HG02642 (cell line): Measurements from ENCODE around the gene STRA6.

Experiments used
- ATAC-seq: cut with Tn5 transposase; IDR thresholded peaks from one replicate; pipeline ENCODE4 v1.9.1; 2021; ENCODE audit warnings: mild to moderate bottlenecking; ENCODE audit not compliant: unreplicated experiment, poor library complexity

The STRA6 gene

DNA sequence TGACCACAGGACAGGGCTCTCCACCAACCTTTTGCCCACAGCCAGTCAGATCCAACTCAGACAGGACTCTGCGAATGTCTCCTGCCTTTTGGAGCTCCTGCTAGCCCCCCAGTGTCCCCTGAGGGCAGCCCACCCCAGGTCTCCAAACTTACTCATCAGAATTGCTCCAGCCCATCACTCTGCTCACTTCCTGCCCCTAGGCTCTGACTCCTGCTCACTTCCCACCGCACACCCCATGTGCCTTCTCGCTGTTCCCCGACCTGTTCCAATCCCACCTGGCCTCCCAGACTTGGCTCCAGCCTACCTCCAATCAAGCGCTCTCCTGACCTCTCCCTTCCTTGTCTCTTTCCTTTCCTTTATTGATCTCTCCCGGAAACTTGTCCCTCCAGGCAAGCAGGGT lies 5.9 kb upstream of the STRA6 start:
- ATAC-seq: no peak

- ATAC-seq: no peak
These were observed 5.3 kb upstream of the STRA6 start for GRCh38 chr15:74207652-74208440.

DNA sequence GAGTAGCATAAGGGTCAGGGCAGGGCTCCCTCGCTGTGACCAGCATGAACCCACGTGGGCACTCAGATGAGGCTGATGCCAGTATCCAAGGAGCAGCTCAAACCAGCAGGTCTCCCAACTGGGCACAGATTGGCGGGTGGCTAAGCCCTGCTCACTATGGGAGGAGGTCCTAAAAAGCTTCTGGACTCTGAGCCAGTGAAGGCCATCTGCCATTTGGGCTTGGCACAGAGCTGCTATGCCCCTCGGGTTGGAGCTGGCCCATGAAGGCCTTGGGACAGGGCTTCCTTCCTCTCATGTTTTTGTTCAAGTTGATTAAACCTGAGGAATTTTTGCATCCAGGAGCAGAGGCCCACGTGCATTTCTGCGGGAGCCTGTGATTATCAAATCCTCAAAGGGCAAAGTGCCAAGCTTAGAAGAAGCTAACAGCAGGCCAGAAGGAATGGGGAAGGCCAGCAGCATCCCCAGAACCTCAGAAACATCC lies 4.3 kb upstream of the STRA6 start:
- no peak for ATAC-seq

- no peak for ATAC-seq
These were observed 3.0 kb upstream of the STRA6 start for GRCh38 chr15:74205582-74205947.

DNA sequence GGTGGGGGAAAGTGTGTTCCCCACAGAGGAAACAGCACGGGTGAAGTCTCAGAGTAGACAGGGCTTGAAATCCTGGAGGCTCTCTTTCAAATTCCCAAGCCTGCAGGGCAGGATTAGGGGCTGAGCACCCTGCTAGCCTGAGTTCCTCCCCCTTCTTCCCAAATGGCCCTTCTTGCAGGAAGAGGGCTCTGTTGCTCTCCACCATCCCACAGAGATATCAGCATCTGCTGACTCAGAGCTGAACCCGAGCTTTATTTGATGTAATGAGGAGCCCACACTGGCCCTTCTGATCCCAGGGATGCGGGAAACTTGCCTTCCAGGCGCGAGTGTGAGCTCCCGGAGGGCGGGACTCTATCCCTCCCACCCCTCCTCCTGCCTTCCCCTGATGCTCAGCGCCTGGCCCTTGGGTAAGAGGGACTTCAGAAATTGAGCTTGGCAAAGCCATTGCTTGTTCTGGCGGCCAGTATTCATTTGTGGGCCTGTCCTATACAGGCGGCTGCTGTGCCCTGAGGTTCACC lies 1.4 kb upstream of the STRA6 start:
- no peak for ATAC-seq

GRCh38 chr15:74201710-74202420 lies 722 bp downstream of the STRA6 start:
- no peak for ATAC-seq

DNA sequence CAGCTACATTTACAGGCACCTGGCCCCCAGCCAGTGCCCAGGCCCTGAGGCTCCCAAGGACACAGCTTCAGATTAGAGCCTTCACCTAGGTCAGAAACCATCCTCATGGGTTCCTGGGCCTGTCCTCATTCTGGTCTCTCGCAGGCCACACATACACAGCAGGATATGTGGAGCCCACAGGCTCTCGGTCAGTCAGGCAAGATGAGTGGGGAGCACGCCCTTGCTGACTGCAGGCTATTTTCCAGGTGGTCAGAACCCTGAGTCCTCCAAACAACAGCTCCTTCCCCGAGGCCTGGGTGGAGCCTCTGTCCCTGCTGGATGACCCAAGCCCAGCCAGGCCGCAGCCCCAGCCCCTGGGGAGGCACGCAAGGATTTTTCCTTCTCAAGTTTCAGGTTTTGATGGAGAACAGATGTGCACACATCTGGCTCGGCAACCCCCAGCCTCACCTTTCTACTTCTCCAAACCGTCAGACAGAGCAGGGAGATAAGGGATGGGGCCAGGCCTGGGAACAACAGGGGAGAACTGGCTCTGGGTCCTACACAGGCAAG lies 1.6 kb downstream of the STRA6 start:
- ATAC-seq: no peak

DNA sequence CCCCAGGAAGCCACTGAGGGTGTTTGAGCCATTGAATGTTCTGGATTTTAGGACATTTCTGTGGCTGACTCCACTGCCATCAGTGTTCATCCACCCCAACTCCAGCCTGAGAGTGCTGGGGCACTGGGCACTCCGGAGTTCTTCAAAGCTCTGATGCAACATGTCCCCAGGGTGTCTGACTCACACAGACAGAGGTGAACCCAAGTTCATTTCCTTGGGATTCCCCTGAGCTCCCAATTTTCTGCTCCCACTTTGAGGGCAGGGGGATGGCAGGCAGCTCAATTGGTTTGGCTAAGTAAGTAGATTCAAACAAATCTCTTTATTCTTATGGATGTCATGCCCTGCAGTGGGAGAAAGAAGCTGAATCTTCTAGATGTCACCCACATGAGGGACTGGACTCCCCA lies 2.2 kb downstream of the STRA6 start:
- no peak for ATAC-seq

DNA sequence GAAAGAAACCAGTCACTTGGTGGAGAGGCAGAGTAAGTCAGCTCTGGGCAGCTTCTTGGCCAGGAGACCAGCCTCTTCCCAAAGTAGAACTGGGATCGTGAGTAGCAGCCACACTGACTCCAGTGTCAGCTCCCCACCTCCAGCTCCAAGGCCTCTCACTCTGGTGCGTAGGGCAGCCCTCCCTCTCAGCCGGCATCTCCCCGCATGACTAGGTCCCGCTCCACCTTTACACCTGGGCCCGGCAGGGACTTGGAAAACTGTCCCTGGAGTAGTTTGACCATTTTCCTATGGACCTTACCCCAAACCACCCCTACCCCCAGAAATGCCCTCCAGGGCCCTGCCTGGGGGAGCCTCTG lies 3.3 kb downstream of the STRA6 start:
- no peak for ATAC-seq

- ATAC-seq: no peak
These were observed 5.2 kb downstream of the STRA6 start for GRCh38 chr15:74197176-74197965.

GRCh38 chr15:74196175-74196574 lies 6.4 kb downstream of the STRA6 start:
- ATAC-seq: no peak

DNA sequence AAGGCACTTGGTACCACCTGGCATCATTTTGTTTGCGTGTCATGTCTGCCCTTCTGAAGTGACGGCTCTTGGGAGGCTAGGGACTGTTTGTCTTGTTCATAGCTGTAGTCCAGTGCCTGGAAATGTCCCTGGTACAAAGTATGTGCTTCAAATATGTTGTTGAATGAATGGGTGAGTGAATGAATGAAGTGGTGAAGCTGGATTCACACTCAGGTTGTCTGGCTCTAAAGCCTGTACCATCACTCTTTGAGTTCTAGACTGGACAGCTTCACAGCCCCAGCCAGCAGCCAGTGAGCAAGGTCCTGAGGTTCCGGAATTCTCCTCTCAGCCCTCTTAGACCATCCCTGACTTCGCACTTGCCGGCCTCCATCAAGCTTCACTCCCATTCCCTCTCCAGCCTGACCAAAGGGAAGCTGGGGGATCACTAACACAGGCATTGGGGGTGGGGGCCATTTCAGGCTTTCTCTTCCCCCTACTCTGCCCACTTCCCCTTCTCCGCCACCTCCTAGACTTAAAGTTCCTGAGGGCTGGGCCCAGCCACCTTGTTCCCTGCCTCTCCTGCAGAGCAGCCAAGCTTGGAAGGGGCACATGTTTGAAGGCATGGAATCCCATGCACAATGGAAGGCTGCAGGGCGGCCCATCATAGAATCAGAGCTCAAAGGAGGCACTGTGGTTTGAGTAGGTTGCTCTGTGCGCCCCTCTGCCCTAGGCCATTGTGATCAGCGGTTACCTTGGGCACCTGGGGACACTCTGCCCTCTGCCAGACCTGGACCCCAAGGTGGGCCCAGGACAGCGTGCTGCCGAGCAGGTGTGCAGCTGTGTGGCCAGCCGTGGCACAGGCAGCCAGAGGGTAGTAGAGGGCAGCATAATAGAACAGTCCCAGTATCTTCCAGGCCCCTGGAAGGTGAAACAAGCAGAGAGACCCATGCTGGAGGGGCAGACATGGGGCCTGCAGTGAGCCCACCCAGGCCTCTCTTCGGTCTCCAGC lies 7.7 kb downstream of the STRA6 start:
- no peak for ATAC-seq

DNA sequence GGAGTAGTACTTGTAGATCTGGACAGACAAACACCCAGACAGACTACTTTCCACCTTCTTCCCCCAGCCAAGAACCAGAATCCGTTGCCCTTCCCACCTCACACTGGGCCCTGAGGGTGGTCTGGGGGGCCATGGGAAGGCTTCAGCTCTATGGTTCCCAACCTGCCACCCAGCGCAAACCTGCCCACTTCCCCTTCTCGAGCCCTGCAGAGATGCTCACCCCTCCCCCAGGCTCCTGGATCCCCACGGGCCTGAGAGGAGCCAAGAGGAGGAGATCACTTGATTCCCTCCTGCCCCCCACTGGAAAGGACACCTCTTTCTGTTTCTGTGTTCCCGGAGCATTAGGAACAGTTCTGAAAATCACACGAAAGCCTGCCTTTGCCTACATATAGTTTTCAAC lies 8.7 kb downstream of the STRA6 start:
- ATAC-seq: no peak

DNA sequence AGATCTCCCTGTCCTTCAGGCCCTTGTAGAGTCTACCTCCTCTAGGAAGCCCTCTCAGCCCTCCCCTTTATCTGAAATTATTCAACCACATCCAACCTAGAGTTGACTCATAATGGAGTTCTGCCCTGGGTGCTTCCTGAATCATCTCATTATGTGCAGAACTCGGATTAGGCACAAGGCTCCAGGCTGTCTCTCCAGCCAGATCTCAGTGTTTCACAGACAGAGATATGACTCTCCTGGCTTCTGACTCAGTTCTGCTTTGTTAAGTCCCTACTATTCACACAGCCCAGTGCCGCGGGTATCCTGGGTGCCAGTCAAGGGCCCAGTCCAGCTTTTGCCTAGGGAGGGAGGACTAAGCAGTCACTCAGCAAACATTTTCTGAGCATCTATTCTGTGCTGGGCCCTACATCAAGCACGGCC lies 9.3 kb downstream of the STRA6 start:
- ATAC-seq: no peak

GRCh38 chr15:74192751-74193150 lies 9.8 kb downstream of the STRA6 start:
- ATAC-seq: no peak

DNA sequence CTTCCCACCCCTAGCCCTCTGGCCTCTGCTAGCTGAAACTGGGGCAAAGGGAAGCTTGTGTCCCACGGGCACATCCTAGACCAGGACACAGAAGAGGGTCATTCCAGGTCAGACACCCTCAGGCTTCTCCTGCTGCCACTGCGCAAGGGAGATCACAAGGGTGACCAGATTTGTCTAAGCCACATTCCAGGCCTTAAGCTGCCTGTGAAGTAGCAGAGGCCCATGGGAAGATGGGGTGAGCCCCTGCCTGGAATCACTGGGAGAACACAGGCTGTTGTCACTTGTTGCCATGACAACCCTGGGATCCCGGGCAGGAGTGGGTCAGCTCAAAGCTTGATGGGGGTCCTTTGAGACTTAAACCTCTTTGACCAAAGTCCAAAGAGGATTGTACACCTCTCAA lies 10.8 kb downstream of the STRA6 start:
- no peak for ATAC-seq

DNA sequence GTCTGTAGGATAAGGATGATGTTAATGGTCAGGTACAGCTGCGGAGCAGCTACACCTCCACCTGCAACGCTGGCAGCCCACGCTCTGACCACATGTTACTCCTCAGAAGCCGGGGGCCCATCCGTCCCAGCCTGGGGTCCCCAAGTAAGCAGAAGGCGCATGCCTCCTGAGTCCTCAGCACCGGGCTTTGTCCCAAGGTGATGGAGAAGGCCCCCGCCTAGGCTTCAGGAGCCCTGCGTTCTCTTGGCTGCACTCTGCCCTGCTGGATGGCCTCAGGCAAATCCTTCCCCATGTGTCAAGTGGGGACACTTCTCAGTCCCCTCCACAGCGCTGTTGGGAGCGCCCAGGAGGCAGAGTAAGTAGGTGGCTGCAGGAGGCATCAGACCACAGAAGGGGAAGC lies 14.4 kb downstream of the STRA6 start:
- no peak for ATAC-seq

GRCh38 chr15:74185710-74186348 lies 16.8 kb downstream of the STRA6 start:
- ATAC-seq: no peak

DNA sequence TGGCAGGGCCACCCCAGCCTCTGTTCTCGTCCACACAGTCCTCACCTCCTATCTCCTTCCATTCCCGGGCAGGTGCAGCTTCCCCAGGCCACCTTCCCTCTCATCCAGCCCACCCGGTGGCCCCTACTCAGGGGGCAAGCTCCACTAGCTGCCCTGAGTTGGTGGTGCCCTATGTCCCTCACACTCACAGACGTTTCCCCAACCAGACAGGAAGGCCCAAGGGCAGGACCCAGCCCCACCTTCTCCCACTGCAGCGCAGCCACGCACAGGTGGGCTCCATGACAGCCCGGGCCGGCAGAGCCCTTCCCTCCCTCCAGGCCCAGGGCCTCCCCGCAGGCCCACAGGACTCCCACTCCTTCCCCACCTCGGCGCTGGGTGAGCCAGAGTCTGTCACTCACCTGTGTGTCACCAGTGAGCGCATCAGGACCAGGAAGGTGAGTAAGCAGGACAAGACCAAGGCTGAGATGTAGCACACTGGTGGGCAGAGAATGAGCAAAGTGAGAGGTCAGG lies 17.9 kb downstream of the STRA6 start:
- no peak for ATAC-seq
